ENCODE data around the gene MMP8.
A peak's percentile ranks its signal among the peaks of the same experiment; 100 is the strongest.
"Not testable (repeated sequence)": the region's sequence is repeated elsewhere in the genome, so short reads cannot be mapped to it uniquely, and the experiment has no call there.

MMP8 gene

GRCh38 chr11:102733232-102733875 is 8.6 kb upstream of the MMP8 start:
- TF ChIP-seq, protein P1, sequence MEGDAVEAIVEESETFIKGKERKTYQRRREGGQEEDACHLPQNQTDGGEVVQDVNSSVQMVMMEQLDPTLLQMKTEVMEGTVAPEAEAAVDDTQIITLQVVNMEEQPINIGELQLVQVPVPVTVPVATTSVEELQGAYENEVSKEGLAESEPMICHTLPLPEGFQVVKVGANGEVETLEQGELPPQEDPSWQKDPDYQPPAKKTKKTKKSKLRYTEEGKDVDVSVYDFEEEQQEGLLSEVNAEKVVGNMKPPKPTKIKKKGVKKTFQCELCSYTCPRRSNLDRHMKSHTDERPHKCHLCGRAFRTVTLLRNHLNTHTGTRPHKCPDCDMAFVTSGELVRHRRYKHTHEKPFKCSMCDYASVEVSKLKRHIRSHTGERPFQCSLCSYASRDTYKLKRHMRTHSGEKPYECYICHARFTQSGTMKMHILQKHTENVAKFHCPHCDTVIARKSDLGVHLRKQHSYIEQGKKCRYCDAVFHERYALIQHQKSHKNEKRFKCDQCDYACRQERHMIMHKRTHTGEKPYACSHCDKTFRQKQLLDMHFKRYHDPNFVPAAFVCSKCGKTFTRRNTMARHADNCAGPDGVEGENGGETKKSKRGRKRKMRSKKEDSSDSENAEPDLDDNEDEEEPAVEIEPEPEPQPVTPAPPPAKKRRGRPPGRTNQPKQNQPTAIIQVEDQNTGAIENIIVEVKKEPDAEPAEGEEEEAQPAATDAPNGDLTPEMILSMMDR (conservative IDR thresholded peaks at IDR 0.05; ENCODE audit: low read length): peak; percentile 99
- no peak for TF ChIP-seq EZH2phosphoT487 (IDR thresholded peaks at IDR 0.05; ENCODE audit: borderline replicate concordance)
- no peaks in the 10 kb centered on the region for H4K20me1 ChIP-seq (ENCODE audit: insufficient read depth, low read length, poor library complexity, severe bottlenecking)
- H2AFZ ChIP-seq (ENCODE audit: low read length): no peak overlapping the region
- H3K27me3 ChIP-seq (ENCODE audit: insufficient read depth, low read length, poor library complexity, severe bottlenecking): peaks cover 3% of the 10 kb centered on the region
- no peaks in the 10 kb centered on the region for H3K4me1 ChIP-seq (ENCODE audit: insufficient read depth, low read length, poor library complexity, severe bottlenecking)
- no peaks in the 10 kb centered on the region for H3K9me3 ChIP-seq (ENCODE audit: insufficient read depth, low read depth, low read length)
- no peak overlapping the region for H3K4me3 ChIP-seq (ENCODE audit: low read length, poor library complexity, severe bottlenecking)
- H3K4me2 ChIP-seq (ENCODE audit: low read depth, low read length, poor library complexity, severe bottlenecking): no peak overlapping the region
- H3K9ac ChIP-seq (ENCODE audit: low read depth, low read length, poor library complexity, severe bottlenecking): no peak overlapping the region
- H3F3A ChIP-seq (ENCODE audit: low read depth): no peaks in the 10 kb centered on the region
- no peaks in the 10 kb centered on the region for H3K9me2 ChIP-seq (replicated peaks; ENCODE audit: low read depth, low read length)
- no peaks in the 10 kb centered on the region for H3K79me2 ChIP-seq (ENCODE audit: insufficient read depth, low read length)
- H3K36me3 ChIP-seq (ENCODE audit: insufficient read depth, low read length): no peaks in the 10 kb centered on the region

DNA sequence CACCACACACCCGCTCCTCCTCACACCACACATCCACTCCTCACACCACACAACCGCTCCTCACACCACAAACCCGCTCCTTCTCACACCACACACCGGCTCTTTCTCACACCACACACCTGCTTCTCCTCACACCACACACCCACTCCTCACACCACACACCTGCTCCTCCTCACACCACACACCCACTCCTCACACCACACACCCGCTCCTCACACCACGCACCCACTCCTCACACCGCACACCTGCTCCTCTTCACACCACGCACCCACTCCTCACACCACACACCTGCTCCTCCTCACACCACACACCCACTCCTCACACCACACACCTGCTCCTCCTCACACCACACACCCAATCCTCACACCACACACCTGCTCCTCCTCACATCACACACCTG is 6.2 kb upstream of the MMP8 start:
- not testable (repeated sequence) for H2AFZ ChIP-seq (ENCODE audit: low read length); H3K4me2 ChIP-seq (ENCODE audit: low read depth, low read length, poor library complexity, severe bottlenecking); H3F3A ChIP-seq (ENCODE audit: low read depth); H3K9ac ChIP-seq (ENCODE audit: low read depth, low read length, poor library complexity, severe bottlenecking); H3K79me2 ChIP-seq (ENCODE audit: insufficient read depth, low read length); H3K9me3 ChIP-seq (ENCODE audit: insufficient read depth, low read depth, low read length); H3K27me3 ChIP-seq (ENCODE audit: insufficient read depth, low read length, poor library complexity, severe bottlenecking); H4K20me1 ChIP-seq (ENCODE audit: insufficient read depth, low read length, poor library complexity, severe bottlenecking); H3K9me2 ChIP-seq (replicated peaks; ENCODE audit: low read depth, low read length); H3K4me3 ChIP-seq (ENCODE audit: low read length, poor library complexity, severe bottlenecking); H3K4me1 ChIP-seq (ENCODE audit: insufficient read depth, low read length, poor library complexity, severe bottlenecking); H3K36me3 ChIP-seq (ENCODE audit: insufficient read depth, low read length)

GRCh38 chr11:102729849-102730815 is 5.4 kb upstream of the MMP8 start:
- H3K4me2 ChIP-seq (ENCODE audit: low read depth, low read length, poor library complexity, severe bottlenecking): no peak overlapping the region
- no peaks in the 10 kb centered on the region for H3K27me3 ChIP-seq (ENCODE audit: insufficient read depth, low read length, poor library complexity, severe bottlenecking)
- H4K20me1 ChIP-seq (ENCODE audit: insufficient read depth, low read length, poor library complexity, severe bottlenecking): no peaks in the 10 kb centered on the region
- H3K9me3 ChIP-seq (ENCODE audit: insufficient read depth, low read depth, low read length): no peaks in the 10 kb centered on the region
- no peak overlapping the region for H2AFZ ChIP-seq (ENCODE audit: low read length)
- no peaks in the 10 kb centered on the region for H3K4me1 ChIP-seq (ENCODE audit: insufficient read depth, low read length, poor library complexity, severe bottlenecking)
- H3K36me3 ChIP-seq (ENCODE audit: insufficient read depth, low read length): no peaks in the 10 kb centered on the region
- H3K9me2 ChIP-seq (replicated peaks; ENCODE audit: low read depth, low read length): no peaks in the 10 kb centered on the region
- no peak overlapping the region for H3K4me3 ChIP-seq (ENCODE audit: low read length, poor library complexity, severe bottlenecking)
- no peak for TF ChIP-seq EZH2phosphoT487 (IDR thresholded peaks at IDR 0.05; ENCODE audit: borderline replicate concordance)
- TF ChIP-seq, protein P1 (conservative IDR thresholded peaks at IDR 0.05; ENCODE audit: low read length): no peak
- H3F3A ChIP-seq (ENCODE audit: low read depth): no peaks in the 10 kb centered on the region
- no peaks in the 10 kb centered on the region for H3K79me2 ChIP-seq (ENCODE audit: insufficient read depth, low read length)
- no peak overlapping the region for H3K9ac ChIP-seq (ENCODE audit: low read depth, low read length, poor library complexity, severe bottlenecking)
